ENCODE measurements around the gene CBLC.

The CBLC gene

GRCh38 chr19:44808463-44809371 lies 31.0 kb downstream of the CBLC start, which contains the start of gene BCAM:
BCAM (plus strand) TSS chr19:44809103; CDS start chr19:44809125, 22 bp downstream.
- no peak within 1 kb of the TSS for H3K4me2 ChIP-seq (ENCODE audit: low read depth, low read length, poor library complexity, severe bottlenecking)
- no peak within 1 kb of the TSS for H3K9ac ChIP-seq (ENCODE audit: low read length)
- H3F3A ChIP-seq (ENCODE audit: insufficient read depth): no peaks in the 10 kb centered on the region
- H3K9me2 ChIP-seq (replicated peaks; ENCODE audit: insufficient read depth, low read length): no peaks in the 10 kb centered on the region
- no peaks in the 10 kb centered on the region for H3K27me3 ChIP-seq (ENCODE audit: low read length)
- H3K9me3 ChIP-seq (ENCODE audit: insufficient read depth, low read length): no peaks in the 10 kb centered on the region
- no peaks in the 10 kb centered on the region for H3K79me2 ChIP-seq (ENCODE audit: insufficient read depth, low read length)
- H4K20me1 ChIP-seq (ENCODE audit: low read depth, low read length): no peaks in the 10 kb centered on the region
- H3K4me3 ChIP-seq (ENCODE audit: insufficient read depth, low read length, poor library complexity, severe bottlenecking): no peak within 1 kb of the TSS
- no peak within 1 kb of the TSS for H3K27ac ChIP-seq (ENCODE audit: low read depth, low read length)
- no peak within 1 kb of the TSS for H2AFZ ChIP-seq (ENCODE audit: low read depth, low read length, severe bottlenecking)
- TF ChIP-seq, protein P1, sequence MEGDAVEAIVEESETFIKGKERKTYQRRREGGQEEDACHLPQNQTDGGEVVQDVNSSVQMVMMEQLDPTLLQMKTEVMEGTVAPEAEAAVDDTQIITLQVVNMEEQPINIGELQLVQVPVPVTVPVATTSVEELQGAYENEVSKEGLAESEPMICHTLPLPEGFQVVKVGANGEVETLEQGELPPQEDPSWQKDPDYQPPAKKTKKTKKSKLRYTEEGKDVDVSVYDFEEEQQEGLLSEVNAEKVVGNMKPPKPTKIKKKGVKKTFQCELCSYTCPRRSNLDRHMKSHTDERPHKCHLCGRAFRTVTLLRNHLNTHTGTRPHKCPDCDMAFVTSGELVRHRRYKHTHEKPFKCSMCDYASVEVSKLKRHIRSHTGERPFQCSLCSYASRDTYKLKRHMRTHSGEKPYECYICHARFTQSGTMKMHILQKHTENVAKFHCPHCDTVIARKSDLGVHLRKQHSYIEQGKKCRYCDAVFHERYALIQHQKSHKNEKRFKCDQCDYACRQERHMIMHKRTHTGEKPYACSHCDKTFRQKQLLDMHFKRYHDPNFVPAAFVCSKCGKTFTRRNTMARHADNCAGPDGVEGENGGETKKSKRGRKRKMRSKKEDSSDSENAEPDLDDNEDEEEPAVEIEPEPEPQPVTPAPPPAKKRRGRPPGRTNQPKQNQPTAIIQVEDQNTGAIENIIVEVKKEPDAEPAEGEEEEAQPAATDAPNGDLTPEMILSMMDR (IDR thresholded peaks at IDR 0.05; ENCODE audit: insufficient read depth, low read length, poor library complexity, severe bottlenecking): no peak
- no peak for TF ChIP-seq EZH2phosphoT487 (conservative IDR thresholded peaks at IDR 0.05; ENCODE audit: low read length)
- H3K36me3 ChIP-seq (ENCODE audit: low read length): no peaks in the 10 kb centered on the region

DNA sequence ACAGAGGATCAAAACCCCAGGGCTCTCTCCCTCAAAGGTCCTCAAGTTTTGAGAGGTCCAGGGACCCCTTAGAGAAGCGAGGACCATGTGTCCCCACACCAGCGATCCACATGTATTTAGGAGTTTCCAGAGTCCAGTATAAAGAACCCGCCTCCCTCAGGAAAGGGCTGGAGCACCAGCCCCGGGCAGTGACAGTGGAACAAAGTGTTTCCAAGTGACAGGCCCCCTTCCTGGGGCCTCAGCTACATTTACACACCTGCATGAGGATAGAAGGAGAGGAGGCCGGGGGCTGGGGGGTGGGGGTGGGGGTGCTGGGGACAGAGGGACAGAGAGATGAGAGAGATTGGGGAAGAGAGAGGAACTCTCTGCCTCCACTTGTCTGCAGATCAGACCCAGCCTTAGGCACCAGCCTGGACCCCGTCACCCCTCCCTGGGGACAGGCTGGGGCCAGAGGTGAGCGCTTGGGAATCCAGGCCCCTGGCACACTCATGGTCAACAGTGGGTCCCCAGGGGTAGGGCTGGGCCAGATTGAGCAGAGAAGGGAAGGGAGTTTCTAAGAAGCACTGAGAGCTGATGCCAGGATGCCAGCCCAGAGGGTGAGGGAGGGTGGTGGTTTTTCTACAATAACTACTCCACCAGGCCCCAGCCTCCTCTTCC lies 32.0 kb downstream of the CBLC start:
- no peak overlapping the region for H3K9ac ChIP-seq (ENCODE audit: low read length)
- H3K27me3 ChIP-seq (ENCODE audit: low read length): no peaks in the 10 kb centered on the region
- H3K27ac ChIP-seq (ENCODE audit: low read depth, low read length): no peak overlapping the region
- no peak overlapping the region for H3K4me3 ChIP-seq (ENCODE audit: insufficient read depth, low read length, poor library complexity, severe bottlenecking)
- no peak overlapping the region for H2AFZ ChIP-seq (ENCODE audit: low read depth, low read length, severe bottlenecking)
- no peaks in the 10 kb centered on the region for H3F3A ChIP-seq (ENCODE audit: insufficient read depth)
- H3K79me2 ChIP-seq (ENCODE audit: insufficient read depth, low read length): no peaks in the 10 kb centered on the region
- no peaks in the 10 kb centered on the region for H4K20me1 ChIP-seq (ENCODE audit: low read depth, low read length)
- no peak overlapping the region for H3K4me2 ChIP-seq (ENCODE audit: low read depth, low read length, poor library complexity, severe bottlenecking)
- no peaks in the 10 kb centered on the region for H3K36me3 ChIP-seq (ENCODE audit: low read length)
- H3K9me2 ChIP-seq (replicated peaks; ENCODE audit: insufficient read depth, low read length): no peaks in the 10 kb centered on the region
- no peak for TF ChIP-seq EZH2phosphoT487 (conservative IDR thresholded peaks at IDR 0.05; ENCODE audit: low read length)
- TF ChIP-seq, protein P1 (IDR thresholded peaks at IDR 0.05; ENCODE audit: insufficient read depth, low read length, poor library complexity, severe bottlenecking): no peak
- no peaks in the 10 kb centered on the region for H3K9me3 ChIP-seq (ENCODE audit: insufficient read depth, low read length)

DNA sequence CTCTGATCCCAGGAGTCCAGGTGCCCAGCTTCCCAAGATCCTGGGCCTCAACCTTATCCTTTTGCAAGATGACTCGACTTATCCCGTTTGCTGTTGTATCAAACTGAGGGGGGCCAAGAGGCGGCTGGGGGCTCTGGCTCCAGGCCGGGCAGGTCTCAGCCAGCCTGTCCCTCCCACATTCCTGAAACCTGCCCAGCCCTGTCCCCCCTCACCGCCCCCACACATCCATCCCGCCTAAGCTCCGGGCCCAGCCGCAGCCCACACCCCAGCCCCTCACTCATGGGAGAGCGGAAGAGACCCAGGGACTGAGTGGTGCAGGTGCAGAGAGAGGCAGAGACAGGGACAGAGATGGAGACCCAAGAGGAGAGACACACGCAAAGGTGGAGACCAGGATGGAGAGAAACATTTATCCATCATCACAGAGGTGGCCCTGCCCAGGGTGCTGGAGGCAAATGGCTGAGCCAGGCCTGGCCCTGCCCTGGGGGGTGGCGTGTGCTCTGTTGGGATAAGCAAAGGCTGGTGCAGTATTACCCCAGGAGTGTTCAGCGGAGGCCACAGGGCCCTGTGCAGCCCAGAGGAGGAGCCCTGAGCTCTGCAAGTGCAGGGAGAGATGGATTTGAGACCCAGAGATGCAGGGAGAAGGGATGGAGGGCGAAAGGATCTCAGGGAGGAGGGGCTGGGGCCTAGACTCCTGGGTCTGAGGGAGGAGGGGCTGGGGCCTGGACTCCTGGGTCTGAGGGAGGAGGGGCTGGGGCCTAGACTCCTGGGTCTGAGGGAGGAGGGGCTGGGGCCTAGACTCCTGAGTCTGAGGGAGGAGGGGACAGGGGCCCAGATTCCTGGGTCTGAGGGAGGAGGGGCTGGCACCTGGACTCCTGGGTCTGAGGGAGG lies 32.8 kb downstream of the CBLC start:
- no peaks in the 10 kb centered on the region for H3K79me2 ChIP-seq (ENCODE audit: insufficient read depth, low read length)
- H3K9me3 ChIP-seq (ENCODE audit: insufficient read depth, low read length): no peaks in the 10 kb centered on the region
- no peaks in the 10 kb centered on the region for H3K36me3 ChIP-seq (ENCODE audit: low read length)
- H2AFZ ChIP-seq (ENCODE audit: low read depth, low read length, severe bottlenecking): no peak overlapping the region
- TF ChIP-seq, protein P1 (IDR thresholded peaks at IDR 0.05; ENCODE audit: insufficient read depth, low read length, poor library complexity, severe bottlenecking): no peak
- no peak for TF ChIP-seq EZH2phosphoT487 (conservative IDR thresholded peaks at IDR 0.05; ENCODE audit: low read length)
- no peaks in the 10 kb centered on the region for H3K9me2 ChIP-seq (replicated peaks; ENCODE audit: insufficient read depth, low read length)
- no peak overlapping the region for H3K27ac ChIP-seq (ENCODE audit: low read depth, low read length)
- H3K27me3 ChIP-seq (ENCODE audit: low read length): no peaks in the 10 kb centered on the region
- no peak overlapping the region for H3K4me3 ChIP-seq (ENCODE audit: insufficient read depth, low read length, poor library complexity, severe bottlenecking)
- no peak overlapping the region for H3K4me2 ChIP-seq (ENCODE audit: low read depth, low read length, poor library complexity, severe bottlenecking)
- no peak overlapping the region for H3K9ac ChIP-seq (ENCODE audit: low read length)
- no peaks in the 10 kb centered on the region for H4K20me1 ChIP-seq (ENCODE audit: low read depth, low read length)
- no peaks in the 10 kb centered on the region for H3F3A ChIP-seq (ENCODE audit: insufficient read depth)

All from SU-DHL-6 (cell line).